T-helper 1 cell treated with Interleukin-12 subunit alpha and Interleukin-12 subunit beta and Interleukin-4 antibody, amounts not matched to agents 30 μg/mL and 1 μg/mL, for 36 hours (primary cell): ENCODE measurements around the gene PFKP.

Experiments used
- H3K27ac Mint-ChIP-seq: one replicate; pipeline ENCODE4 v1.8.0; 2021; ENCODE audit warnings: mild to moderate bottlenecking, mixed read lengths
- H3K27me3 Mint-ChIP-seq: one replicate; pipeline ENCODE4 v1.8.0; 2021; ENCODE audit warnings: low read depth, mixed read lengths
- H3K36me3 Mint-ChIP-seq: one replicate; pipeline ENCODE4 v1.8.0; 2021; ENCODE audit warnings: low read depth, mixed read lengths
- H3K4me1 Mint-ChIP-seq: one replicate; pipeline ENCODE4 v1.8.0; 2021; ENCODE audit warnings: low read depth, mixed read lengths
- H3K4me3 Mint-ChIP-seq: one replicate; pipeline ENCODE4 v1.8.0; 2021; ENCODE audit warnings: mild to moderate bottlenecking, moderate library complexity, mixed read lengths
- H3K9me3 Mint-ChIP-seq: one replicate; pipeline ENCODE4 v1.8.0; 2021; ENCODE audit warnings: mixed read lengths

Gene PFKP

GRCh38 chr10:3132036-3133025 is 65.0 kb downstream of the PFKP start:
- H3K4me1 Mint-ChIP-seq: no peaks in the 10 kb centered on the region
- no peak overlapping the region for H3K4me3 Mint-ChIP-seq
- H3K36me3 Mint-ChIP-seq: peaks cover 43% of the 10 kb centered on the region
- H3K27ac Mint-ChIP-seq: no peak overlapping the region
- no peaks in the 10 kb centered on the region for H3K9me3 Mint-ChIP-seq
- no peaks in the 10 kb centered on the region for H3K27me3 Mint-ChIP-seq

DNA sequence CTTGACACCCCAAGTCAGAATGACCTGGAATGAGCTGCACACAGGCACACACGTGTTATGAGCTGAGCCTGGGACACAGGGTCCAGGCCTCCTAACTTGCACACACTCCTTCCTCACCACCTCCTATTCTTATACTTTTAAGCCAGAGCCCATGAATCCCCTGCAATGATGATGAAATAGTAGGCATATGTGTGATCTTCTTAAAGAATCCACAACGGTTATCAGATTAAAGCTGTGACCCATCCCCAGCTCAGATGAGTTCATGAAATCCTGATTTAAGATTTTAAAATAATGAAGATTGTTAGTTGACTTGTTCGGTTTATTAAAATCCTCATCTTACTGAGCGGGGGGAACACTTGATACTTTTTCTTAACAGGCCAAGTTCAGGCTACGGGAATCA is 66.6 kb downstream of the PFKP start:
- Mint-ChIP-seq H3K4me1 (no peaks in the 10 kb centered on the region), H3K36me3 (peaks cover 51% of the 10 kb centered on the region), H3K9me3 (no peaks in the 10 kb centered on the region), H3K4me3 (no peak overlapping the region), H3K27ac (no peak overlapping the region), H3K27me3 (no peaks in the 10 kb centered on the region)

GRCh38 chr10:3135006-3135405 is 67.7 kb downstream of the PFKP start:
- Mint-ChIP-seq H3K4me1 (no peaks in the 10 kb centered on the region), H3K27me3 (no peaks in the 10 kb centered on the region), H3K27ac (no peak overlapping the region), H3K4me3 (no peak overlapping the region), H3K36me3 (peaks cover 52% of the 10 kb centered on the region), H3K9me3 (no peaks in the 10 kb centered on the region)

- Mint-ChIP-seq H3K27ac (no peak overlapping the region), H3K27me3 (no peaks in the 10 kb centered on the region), H3K4me1 (no peaks in the 10 kb centered on the region), H3K36me3 (peaks cover 53% of the 10 kb centered on the region), H3K9me3 (no peaks in the 10 kb centered on the region), H3K4me3 (no peak overlapping the region)
Observed at GRCh38 chr10:3136336-3136735, 69.0 kb downstream of the PFKP start.

- H3K4me3 Mint-ChIP-seq: no peak overlapping the region
- H3K4me1 Mint-ChIP-seq: no peaks in the 10 kb centered on the region
- H3K27ac Mint-ChIP-seq: no peak overlapping the region
- H3K27me3 Mint-ChIP-seq: no peaks in the 10 kb centered on the region
- no peaks in the 10 kb centered on the region for H3K9me3 Mint-ChIP-seq
- peaks cover 52% of the 10 kb centered on the region for H3K36me3 Mint-ChIP-seq
Observed at GRCh38 chr10:3136763-3137611, 69.6 kb downstream of the PFKP start.

- peaks cover 2% of the 10 kb centered on the region for H3K4me1 Mint-ChIP-seq
- H3K4me3 Mint-ChIP-seq: no peak overlapping the region
- no peaks in the 10 kb centered on the region for H3K27me3 Mint-ChIP-seq
- H3K27ac Mint-ChIP-seq: no peak overlapping the region
- peaks cover 50% of the 10 kb centered on the region for H3K36me3 Mint-ChIP-seq
- no peaks in the 10 kb centered on the region for H3K9me3 Mint-ChIP-seq
Observed at GRCh38 chr10:3137958-3138726, 70.8 kb downstream of the PFKP start.

GRCh38 chr10:3139216-3139910 is 72.0 kb downstream of the PFKP start:
- Mint-ChIP-seq H3K9me3 (no peaks in the 10 kb centered on the region), H3K27ac (no peak overlapping the region), H3K4me1 (peaks cover 2% of the 10 kb centered on the region), H3K27me3 (no peaks in the 10 kb centered on the region), H3K4me3 (no peak overlapping the region), H3K36me3 (peaks cover 55% of the 10 kb centered on the region)

GRCh38 chr10:3140280-3140679 is 72.9 kb downstream of the PFKP start:
- Mint-ChIP-seq H3K9me3 (no peaks in the 10 kb centered on the region), H3K27ac (no peak overlapping the region), H3K27me3 (no peaks in the 10 kb centered on the region), H3K36me3 (peaks cover 55% of the 10 kb centered on the region), H3K4me3 (no peak overlapping the region), H3K4me1 (peaks cover 2% of the 10 kb centered on the region)

DNA sequence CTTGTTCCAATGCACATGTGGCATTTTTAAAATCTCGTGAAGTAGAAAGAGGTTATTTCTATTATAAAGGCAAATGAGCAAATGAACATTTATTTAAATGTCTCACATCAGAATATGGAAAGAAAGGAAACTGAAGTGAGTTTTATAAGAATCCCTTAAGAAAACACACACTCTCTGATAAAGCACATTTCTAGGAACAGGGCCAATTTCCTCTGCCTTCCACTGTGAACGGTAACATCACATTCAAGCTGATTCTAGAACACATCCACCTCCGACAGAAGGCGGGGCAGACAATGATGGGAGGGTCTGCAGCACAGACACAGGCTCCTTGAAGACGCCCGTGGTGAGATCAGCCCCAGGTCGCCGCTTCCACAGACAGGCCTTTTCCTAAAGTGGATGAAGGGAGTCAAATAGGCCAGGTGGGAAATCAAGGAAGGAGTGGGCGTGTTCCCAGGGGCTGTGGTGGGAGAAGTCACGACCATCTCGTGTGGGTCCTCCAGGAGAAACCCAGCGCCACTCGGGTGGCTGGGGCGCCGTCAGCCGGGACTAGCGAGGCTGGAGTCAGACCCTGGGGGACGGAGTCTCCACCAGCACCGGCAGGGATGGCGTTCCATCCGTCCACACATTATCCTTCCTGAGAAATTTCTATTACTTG is 74.1 kb downstream of the PFKP start:
- H3K36me3 Mint-ChIP-seq: peaks cover 56% of the 10 kb centered on the region
- H3K4me3 Mint-ChIP-seq: no peak overlapping the region
- no peak overlapping the region for H3K27ac Mint-ChIP-seq
- peaks cover 2% of the 10 kb centered on the region for H3K4me1 Mint-ChIP-seq
- no peaks in the 10 kb centered on the region for H3K9me3 Mint-ChIP-seq
- H3K27me3 Mint-ChIP-seq: no peaks in the 10 kb centered on the region

DNA sequence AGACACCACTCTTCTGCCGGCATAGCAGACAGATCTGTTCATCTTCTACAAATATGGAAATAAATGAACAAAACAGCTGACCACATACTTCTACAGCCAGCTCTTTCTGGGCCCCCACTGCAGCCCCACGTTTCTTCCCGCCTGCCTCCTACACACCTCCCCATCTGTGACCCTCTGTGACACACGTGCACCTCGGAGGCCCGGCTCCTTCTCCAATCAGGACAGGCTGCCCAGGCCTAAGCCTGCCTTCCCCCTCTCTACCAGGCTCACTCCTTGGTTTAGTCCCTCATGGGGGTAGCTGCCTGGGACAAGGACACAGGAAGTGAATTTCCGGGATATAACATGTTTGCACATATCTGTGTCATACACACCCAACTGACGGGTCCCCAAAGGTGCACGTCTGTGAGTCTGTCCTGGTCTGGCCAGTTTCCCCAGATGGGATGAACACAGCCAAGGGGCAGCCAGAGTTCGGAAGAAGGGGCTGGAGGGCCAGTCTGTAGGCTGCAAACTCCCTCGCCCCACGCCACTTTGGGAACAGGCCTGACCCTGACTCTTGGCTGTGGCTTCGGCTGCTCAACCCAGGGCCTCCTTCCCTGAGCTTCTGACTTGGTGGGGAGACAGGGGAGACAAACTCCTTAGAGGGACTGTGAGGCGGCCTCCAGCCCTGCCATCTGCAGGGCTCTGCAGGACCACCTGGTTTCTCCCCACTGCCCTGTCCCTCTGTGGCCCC is 75.0 kb downstream of the PFKP start:
- Mint-ChIP-seq H3K36me3 (peaks cover 59% of the 10 kb centered on the region), H3K9me3 (no peaks in the 10 kb centered on the region), H3K27ac (peak overlapping the region; percentile 31), H3K4me3 (no peak overlapping the region), H3K4me1 (peaks cover 2% of the 10 kb centered on the region), H3K27me3 (no peaks in the 10 kb centered on the region)

DNA sequence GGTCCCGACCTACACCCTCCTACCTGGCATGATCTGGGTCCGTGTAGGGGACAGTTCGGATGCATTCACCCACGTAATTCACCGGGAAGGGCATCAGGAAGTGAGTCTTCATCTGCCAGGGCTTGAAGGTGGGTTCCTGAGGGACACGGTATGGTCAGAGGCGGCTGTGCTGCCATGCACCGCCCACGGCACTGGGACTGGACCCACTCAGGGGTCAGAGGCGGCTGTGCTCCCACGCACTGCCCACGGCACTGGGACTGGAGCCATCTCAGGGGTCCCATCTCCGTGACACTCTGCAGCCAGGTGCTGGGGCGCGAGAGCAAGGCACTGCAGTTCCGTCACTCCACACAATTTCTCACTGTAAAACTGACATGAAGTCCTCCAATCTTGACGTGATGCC is 76.0 kb downstream of the PFKP start:
- Mint-ChIP-seq H3K4me1 (peaks cover 2% of the 10 kb centered on the region), H3K36me3 (peaks cover 59% of the 10 kb centered on the region), H3K27ac (no peak overlapping the region), H3K27me3 (no peaks in the 10 kb centered on the region), H3K9me3 (no peaks in the 10 kb centered on the region), H3K4me3 (no peak overlapping the region)

DNA sequence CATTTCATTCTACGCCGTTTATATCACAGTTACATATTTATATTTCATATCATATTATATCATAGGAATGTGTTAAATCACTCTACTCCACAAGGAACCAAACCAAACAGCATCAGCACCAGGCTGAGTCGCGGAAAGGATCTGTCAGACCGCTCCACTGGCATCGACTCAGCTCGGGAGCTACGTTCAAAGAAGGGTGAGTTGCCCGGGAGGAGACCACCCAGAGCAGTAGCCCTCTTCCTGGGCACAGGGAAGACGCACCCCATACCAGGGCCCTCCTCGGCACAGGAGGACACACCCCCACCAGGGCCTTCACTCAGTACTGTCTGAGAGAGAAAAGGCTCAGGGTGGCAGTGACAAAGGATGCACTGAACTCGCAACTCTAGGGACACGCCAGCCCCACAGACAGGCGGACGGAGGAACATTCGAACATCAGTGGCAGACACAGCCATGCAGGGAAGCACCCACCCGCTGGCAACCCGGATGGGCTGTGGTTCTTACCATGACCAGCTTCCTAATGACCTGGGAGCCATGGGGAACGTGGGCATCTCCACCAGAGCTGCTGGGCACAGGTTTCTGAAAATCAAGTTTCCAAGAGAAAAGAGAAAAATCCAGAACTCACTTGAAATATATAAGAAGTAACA is 76.6 kb downstream of the PFKP start:
- Mint-ChIP-seq H3K27me3 (no peaks in the 10 kb centered on the region), H3K4me3 (no peak overlapping the region), H3K36me3 (peaks cover 58% of the 10 kb centered on the region), H3K4me1 (peaks cover 2% of the 10 kb centered on the region), H3K9me3 (no peaks in the 10 kb centered on the region), H3K27ac (no peak overlapping the region)
